Measurements from ENCODE around the gene RAB14.
A peak's percentile ranks its signal among the peaks of the same experiment; 100 is the strongest.
"Not testable (repeated sequence)": the region's sequence is repeated elsewhere in the genome, so short reads cannot be mapped to it uniquely, and the experiment has no call there.

RAB14 gene

DNA sequence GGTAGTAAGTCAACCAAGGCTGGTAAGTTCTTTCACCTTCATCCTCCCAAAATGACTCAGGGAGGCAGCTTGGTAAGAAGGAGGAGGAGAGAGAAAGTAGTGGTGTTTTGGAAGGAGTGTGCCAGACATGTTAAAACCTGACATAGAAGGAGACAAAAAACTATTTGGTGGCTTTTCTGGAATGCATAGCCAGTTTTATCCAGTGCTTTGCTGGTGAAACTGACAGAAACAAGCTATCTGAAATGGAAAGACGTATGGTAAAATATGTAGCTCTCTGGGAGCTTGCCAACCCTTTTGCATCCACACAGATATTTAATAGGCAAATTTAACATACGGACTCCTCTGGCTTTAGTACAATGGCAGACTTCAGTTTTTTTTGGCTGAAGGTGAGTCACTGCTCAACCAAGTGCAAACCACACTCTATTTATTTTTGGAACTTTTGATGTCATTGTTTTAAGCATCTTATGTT, 45.4 kb downstream of the RAB14 start:
- DNase-seq (ENCODE audit: low spot score): no peak

- DNase-seq (ENCODE audit: low spot score): no peak
Measured at GRCh38 chr9:121154782-121155181, 46.9 kb downstream of the RAB14 start.

DNA sequence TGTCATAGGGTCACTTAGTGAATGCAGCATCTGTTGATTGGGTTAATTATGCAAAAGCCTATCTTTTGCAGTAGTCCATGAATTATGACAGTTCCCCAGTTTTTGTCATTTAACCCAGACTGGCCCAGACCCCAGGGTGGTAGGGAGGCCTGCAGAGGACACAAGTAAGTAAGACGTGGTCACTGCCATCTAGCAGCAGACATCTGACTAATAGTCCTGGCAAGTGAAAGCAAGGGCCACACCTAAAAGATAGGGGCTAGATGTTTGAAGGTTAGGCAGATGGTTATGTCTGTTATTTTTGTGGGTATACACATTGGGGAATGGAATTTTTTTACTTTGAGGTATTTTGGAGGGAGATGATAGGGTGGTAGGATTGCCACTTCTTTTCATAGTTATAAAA, 48.0 kb downstream of the RAB14 start:
- DNase-seq (ENCODE audit: low spot score): no peak

- DNase-seq (ENCODE audit: low spot score): no peak
Measured at GRCh38 chr9:121150188-121150587, 51.5 kb downstream of the RAB14 start.

GRCh38 chr9:121144482-121144881, 57.2 kb downstream of the RAB14 start:
- no peak for DNase-seq (ENCODE audit: low spot score)

- no peak for DNase-seq (ENCODE audit: low spot score)
Measured at GRCh38 chr9:121143771-121144170, 57.9 kb downstream of the RAB14 start.

DNA sequence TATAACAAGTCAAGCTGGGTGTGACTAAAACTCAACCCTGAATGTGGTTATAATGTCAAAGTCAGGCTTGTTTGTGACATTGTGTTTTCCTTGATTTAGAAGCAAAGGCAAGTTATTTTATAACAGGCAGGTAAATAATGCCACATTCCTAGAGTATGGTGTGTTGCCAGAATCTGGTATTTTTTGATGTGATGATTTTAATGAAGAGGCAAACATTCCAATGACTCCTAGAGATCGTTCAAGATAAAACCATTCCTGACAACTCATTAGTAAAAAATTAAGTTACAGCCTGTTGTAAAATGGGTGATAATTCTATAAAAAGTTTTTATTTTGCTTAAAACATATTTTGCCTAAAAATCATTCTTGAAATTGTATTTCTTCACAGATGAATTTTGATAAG, 60.0 kb downstream of the RAB14 start:
- DNase-seq (ENCODE audit: low spot score): no peak

DNA sequence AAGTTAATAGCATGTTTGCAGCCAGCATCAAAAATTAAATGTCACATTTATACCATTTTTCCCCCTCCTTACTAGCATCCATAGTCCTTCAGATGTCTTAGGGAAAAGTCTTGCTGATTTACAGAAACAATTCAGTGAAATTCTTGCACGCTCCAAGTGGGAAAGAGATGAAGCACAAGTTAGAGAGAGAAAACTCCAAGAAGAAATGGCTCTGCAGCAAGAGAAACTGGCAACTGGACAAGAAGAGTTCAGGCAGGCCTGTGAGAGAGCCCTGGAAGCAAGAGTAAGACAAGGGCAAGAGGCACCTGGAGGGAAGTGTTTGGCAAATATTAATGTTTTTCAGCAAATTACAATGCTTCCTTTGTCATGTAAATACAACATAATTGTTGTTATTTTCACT, 60.4 kb downstream of the RAB14 start:
- DNase-seq (ENCODE audit: low spot score): no peak

DNA sequence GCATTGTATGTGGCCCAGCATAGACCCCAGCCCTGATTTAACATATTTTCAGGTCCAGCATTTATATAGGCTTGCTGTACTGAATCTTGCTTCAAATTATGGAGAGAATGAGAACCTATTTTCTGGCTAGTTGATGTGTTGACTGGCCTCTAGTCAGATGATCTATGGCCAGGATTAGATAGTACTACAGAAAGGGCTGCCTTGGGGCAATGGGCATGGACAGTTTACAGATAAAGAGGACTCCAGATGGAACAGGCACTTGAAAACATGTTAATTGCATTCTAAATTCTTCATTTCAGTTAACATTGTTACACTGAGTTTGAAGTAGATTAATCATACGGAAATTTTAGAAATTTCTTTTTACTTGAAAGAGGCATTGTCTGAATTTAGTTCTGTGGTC, 61.5 kb downstream of the RAB14 start:
- DNase-seq (ENCODE audit: low spot score): no peak

DNA sequence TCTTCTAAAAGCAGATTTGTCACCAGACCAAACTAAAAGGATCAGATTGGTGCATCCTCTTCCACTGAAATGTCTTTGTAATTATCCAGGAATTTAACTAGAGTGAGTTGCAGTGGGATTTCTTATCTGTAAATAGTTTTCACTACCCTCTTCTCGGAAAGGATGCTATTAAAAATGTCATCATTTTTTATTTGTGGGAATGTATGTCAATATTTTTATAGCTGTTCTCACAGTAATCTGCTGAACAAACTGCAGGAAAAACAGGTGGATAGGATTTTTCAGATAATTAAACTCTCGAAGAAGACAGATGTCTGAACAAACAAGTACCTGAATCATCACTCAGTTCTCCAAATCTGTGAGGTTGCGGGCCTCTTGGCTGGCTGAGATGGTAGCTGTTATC, 62.7 kb downstream of the RAB14 start:
- no peak for DNase-seq (ENCODE audit: low spot score)

DNA sequence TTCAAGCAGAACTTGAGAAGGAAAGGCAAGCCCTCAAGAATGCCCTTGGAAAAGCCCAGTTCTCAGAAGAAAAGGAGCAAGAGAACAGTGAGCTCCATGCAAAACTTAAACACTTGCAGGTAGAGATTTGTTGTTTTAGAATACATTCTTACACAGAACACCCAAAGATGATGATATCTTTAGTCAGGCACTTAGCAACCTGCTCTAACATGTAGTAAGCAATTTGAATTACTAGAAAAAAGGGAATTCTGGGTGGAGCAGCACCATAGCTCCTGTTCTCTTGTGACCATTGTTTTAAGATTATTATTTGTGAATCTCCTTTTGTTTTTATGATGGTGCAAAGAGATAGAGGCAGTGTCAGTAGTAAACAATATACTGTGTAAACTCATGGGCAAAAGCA, 63.1 kb downstream of the RAB14 start:
- no peak for DNase-seq (ENCODE audit: low spot score)

- no peak for DNase-seq (ENCODE audit: low spot score)
Measured at GRCh38 chr9:121135642-121136041, 66.0 kb downstream of the RAB14 start.

DNA sequence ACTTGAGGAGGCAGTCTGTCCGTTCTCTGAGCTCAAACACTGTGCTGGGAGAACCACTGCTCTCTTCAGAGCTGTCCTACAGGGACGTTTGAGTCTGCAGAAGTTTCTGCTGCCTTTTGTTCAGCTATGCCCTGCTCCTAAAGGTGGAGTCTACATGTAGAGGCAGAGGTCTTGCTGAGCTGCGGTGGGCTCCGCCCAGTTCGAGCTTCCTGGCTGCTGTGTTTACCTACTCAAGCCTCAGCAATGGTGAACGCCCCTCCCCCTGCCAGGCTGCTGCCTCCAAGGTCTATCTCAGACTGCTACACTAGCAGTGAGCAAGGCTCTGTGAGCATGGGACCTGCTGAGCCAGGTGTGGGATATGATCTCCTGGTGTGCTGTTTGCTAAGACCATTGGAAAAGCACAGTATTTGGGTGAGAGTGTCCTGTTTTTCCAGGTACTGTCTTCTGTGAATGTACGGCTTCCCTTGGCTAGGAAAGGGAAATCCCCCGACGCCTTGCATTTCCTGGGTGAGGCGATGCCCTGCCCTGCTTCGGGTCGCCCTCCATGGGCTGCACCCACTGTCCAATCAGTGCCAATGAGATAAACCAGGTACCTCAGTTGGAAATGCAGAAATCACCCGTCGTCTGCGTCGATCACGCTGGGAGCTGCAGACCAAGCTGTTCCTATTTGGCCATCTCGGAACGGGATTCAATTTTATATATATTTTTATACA, 68.4 kb downstream of the RAB14 start:
- peak; percentile 48 for DNase-seq (ENCODE audit: low spot score)

- not testable (repeated sequence) for DNase-seq (ENCODE audit: low spot score)
Measured at GRCh38 chr9:121129384-121129783, 72.3 kb downstream of the RAB14 start.
